GM23338 (cell line): ENCODE data around the gene MESD. TPM values are rescaled to one million over a fixed set of nuclear protein-coding genes. Genes with fewer than 3 reads are reported as not detected.

Experiments
- ATAC-seq: fragments of 200-7000 bp; cut with Tn5 transposase; 3 replicates; pipeline ENCODE4 v1.9.1; 2020
- DNase-seq: peaks from one replicate; pipeline ENCODE4 v3.0.0-alpha.2; 2015; ENCODE audit warnings: low spot score
- H2AFZ ChIP-seq: fragments of 200-600 bp; sonication (generic); 2 replicates; pipeline ENCODE4 v1.8.0; 2016; ENCODE audit warnings: antibody characterized with exemption, mild to moderate bottlenecking, moderate library complexity
- H3F3A ChIP-seq: fragments of 200-600 bp; sonication (generic); replicated peaks from 2 replicates; pipeline ENCODE4 v1.8.0; 2017; ENCODE audit warnings: antibody characterized with exemption, mixed run types, low read depth
- H3K27ac ChIP-seq: fragments of 200-600 bp; sonication (generic); 2 replicates; pipeline ENCODE4 v1.6.1; 2016; ENCODE audit warnings: low read depth
- H3K27me3 ChIP-seq: fragments of 200-600 bp; sonication (generic); 2 replicates; pipeline ENCODE4 v1.8.0; 2016; ENCODE audit warnings: mild to moderate bottlenecking, mixed run types, moderate library complexity; ENCODE audit not compliant: insufficient read depth
- H3K36me3 ChIP-seq: fragments of 200-600 bp; sonication (generic); 2 replicates; pipeline ENCODE4 v1.8.0; 2016; ENCODE audit warnings: mild to moderate bottlenecking; ENCODE audit not compliant: insufficient read depth
- H3K4me1 ChIP-seq: fragments of 200-600 bp; sonication (generic); 2 replicates; pipeline ENCODE4 v1.8.0; 2016; ENCODE audit warnings: mild to moderate bottlenecking, moderate library complexity; ENCODE audit not compliant: insufficient read depth
- H3K4me2 ChIP-seq: fragments of 200-600 bp; sonication (generic); 2 replicates; pipeline ENCODE4 v1.7.1; 2017; ENCODE audit warnings: mixed run types
- H3K4me3 ChIP-seq: fragments of 200-600 bp; sonication (generic); 2 replicates; pipeline ENCODE4 v1.6.1; 2016; ENCODE audit warnings: mixed run types
- H3K79me2 ChIP-seq: fragments of 200-600 bp; sonication (generic); replicated peaks from 2 replicates; pipeline ENCODE4 v1.8.0; 2017; ENCODE audit warnings: mild to moderate bottlenecking; ENCODE audit not compliant: insufficient read depth
- H3K9me2 ChIP-seq: fragments of 200-600 bp; sonication (generic); 2 replicates; pipeline ENCODE4 v1.8.0; 2017; ENCODE audit not compliant: insufficient read depth
- H4K20me1 ChIP-seq: fragments of 200-600 bp; sonication (generic); replicated peaks from 2 replicates; pipeline ENCODE4 v1.8.0; 2017; ENCODE audit warnings: mild to moderate bottlenecking; ENCODE audit not compliant: insufficient read depth
- H3K27ac Mint-ChIP-seq: 2 replicates; pipeline ENCODE4 v1.8.0; 2020; ENCODE audit warnings: inconsistent platforms, mild to moderate bottlenecking, moderate library complexity, mixed read lengths
- H3K27me3 Mint-ChIP-seq: 3 replicates; pipeline ENCODE4 v1.8.0; 2022; ENCODE audit warnings: low read depth, mild to moderate bottlenecking, moderate library complexity, mixed read lengths, inconsistent platforms; ENCODE audit not compliant: insufficient read depth, poor library complexity
- H3K36me3 Mint-ChIP-seq: 3 replicates; pipeline ENCODE4 v1.8.0; 2021; ENCODE audit warnings: low read depth, mild to moderate bottlenecking, inconsistent platforms, moderate library complexity, mixed read lengths
- H3K4me1 Mint-ChIP-seq: 3 replicates; pipeline ENCODE4 v1.8.0; 2020; ENCODE audit warnings: mild to moderate bottlenecking, inconsistent platforms, mixed read lengths
- H3K4me3 Mint-ChIP-seq: 3 replicates; pipeline ENCODE4 v1.8.0; 2021; ENCODE audit warnings: moderate library complexity, mild to moderate bottlenecking, inconsistent platforms, mixed read lengths
- H3K9me3 Mint-ChIP-seq: 3 replicates; pipeline ENCODE4 v1.8.0; 2020; ENCODE audit warnings: moderate library complexity, mild to moderate bottlenecking, inconsistent platforms, mixed read lengths
- EZH2 ChIP-seq: fragments of 200-600 bp; sonication (generic); IDR thresholded peaks from one replicate; pipeline ENCODE4 v1.8.0; 2017; ENCODE audit warnings: antibody characterized with exemption, mild to moderate bottlenecking, low read depth; ENCODE audit not compliant: unreplicated experiment
- EZH2phosphoT487 ChIP-seq: fragments of 200-600 bp; sonication (generic); IDR thresholded peaks from one replicate; pipeline ENCODE4 v1.8.1; 2018; ENCODE audit warnings: antibody characterized with exemption; ENCODE audit not compliant: unreplicated experiment
- JUNB ChIP-seq: IDR thresholded peaks from one replicate; pipeline ENCODE4 v1.6.1; 2016; ENCODE audit warnings: antibody characterized with exemption; ENCODE audit not compliant: unreplicated experiment
- NANOG ChIP-seq: IDR thresholded peaks from 2 replicates; pipeline ENCODE4 v1.6.1; 2016; ENCODE audit warnings: antibody characterized with exemption, borderline replicate concordance
- REST ChIP-seq: IDR thresholded peaks from one replicate; pipeline ENCODE4 v1.6.1; 2018; ENCODE audit warnings: antibody characterized with exemption; ENCODE audit not compliant: unreplicated experiment
- STAT1 ChIP-seq: IDR thresholded peaks from one replicate; pipeline ENCODE4 v1.6.1; 2016; ENCODE audit warnings: antibody characterized with exemption; ENCODE audit not compliant: unreplicated experiment
- ZNF114 ChIP-seq: fragments of 250-450 bp; sonication (Bioruptor Pico); IDR thresholded peaks from 2 replicates; pipeline ENCODE4 v1.5.0; 2020; ENCODE audit warnings: mild to moderate bottlenecking, moderate library complexity
- ZNF331 ChIP-seq: fragments of 250-450 bp; sonication (Bioruptor Pico); IDR thresholded peaks from 2 replicates; pipeline ENCODE4 v1.5.0; 2020; ENCODE audit warnings: low read depth, mild to moderate bottlenecking, moderate library complexity
- polyA plus RNA-seq: library from polyadenylated mRNA; unstranded; fragments of >200 nt; fragmentation: Nextera tagmentation; extraction: Ambion mirVana; gene quantifications from 2 replicates; pipeline ENCODE4 v1.2.1, GENCODE V29; 2016
- total RNA-seq: library from RNA; depleted of rRNA; stranded (reverse); fragments of >200 nt; shearing (Covaris generic); gene quantifications from 2 replicates; pipeline ENCODE4 v1.2.3, GENCODE V29; 2014
- TF ChIP-seq, protein P1 (sequence below), 2 experiments: fragments of 200-600 bp in 1 of 2; sonication (generic) in 1 of 2; conservative IDR thresholded peaks; 2 replicates each; pipeline versions ENCODE4 v1.5.1 to v1.6.1; 2016 to 2017; ENCODE audit warnings: antibody characterized with exemption in 2 of 2, low read depth in 2 of 2, mild to moderate bottlenecking in 2 of 2, moderate library complexity in 1 of 2
- TF ChIP-seq, protein P2 (sequence below): fragments of 250-450 bp; sonication (Bioruptor Pico); IDR thresholded peaks from 2 replicates; pipeline ENCODE4 v1.5.0; 2020; ENCODE audit warnings: mild to moderate bottlenecking, moderate library complexity
- TF ChIP-seq, protein P3 (sequence below): IDR thresholded peaks from 2 replicates; pipeline ENCODE4 v1.6.1; 2016; ENCODE audit warnings: antibody characterized with exemption

Gene MESD
- total and polyA plus RNA-seq, 2 experiments from 2014 or later, result 25.6 to 52.7 TPM

GRCh38 chr15:80998251-80998650 lies 8.6 kb upstream of the MESD start:
- Histone ChIP-seq H2AFZ (no peak overlapping the region), H3K27me3 (peaks cover 28% of the 10 kb centered on the region), H3K4me2 (no peak overlapping the region), H3K4me3 (no peak overlapping the region), H4K20me1 (no peaks in the 10 kb centered on the region), H3K9me2 (no peaks in the 10 kb centered on the region), H3K36me3 (no peaks in the 10 kb centered on the region), H3F3A (no peaks in the 10 kb centered on the region), H3K4me1 (peaks cover 12% of the 10 kb centered on the region), H3K27ac (no peak overlapping the region), H3K79me2 (peaks cover under 1% of the 10 kb centered on the region; the same call in 1 of the 2 replicates)
- Mint-ChIP-seq H3K9me3 (no peaks in the 10 kb centered on the region), H3K27ac (no peak overlapping the region), H3K27me3 (peaks cover 7% of the 10 kb centered on the region), H3K4me1 (peaks cover 11% of the 10 kb centered on the region), H3K4me3 (no peak overlapping the region), H3K36me3 (peaks cover 3% of the 10 kb centered on the region; the same call in 2 of the 3 replicates)
- ATAC-seq (no peak), DNase-seq (no peak)
- no peak for TF ChIP-seq EZH2
- TF ChIP-seq, protein P1, sequence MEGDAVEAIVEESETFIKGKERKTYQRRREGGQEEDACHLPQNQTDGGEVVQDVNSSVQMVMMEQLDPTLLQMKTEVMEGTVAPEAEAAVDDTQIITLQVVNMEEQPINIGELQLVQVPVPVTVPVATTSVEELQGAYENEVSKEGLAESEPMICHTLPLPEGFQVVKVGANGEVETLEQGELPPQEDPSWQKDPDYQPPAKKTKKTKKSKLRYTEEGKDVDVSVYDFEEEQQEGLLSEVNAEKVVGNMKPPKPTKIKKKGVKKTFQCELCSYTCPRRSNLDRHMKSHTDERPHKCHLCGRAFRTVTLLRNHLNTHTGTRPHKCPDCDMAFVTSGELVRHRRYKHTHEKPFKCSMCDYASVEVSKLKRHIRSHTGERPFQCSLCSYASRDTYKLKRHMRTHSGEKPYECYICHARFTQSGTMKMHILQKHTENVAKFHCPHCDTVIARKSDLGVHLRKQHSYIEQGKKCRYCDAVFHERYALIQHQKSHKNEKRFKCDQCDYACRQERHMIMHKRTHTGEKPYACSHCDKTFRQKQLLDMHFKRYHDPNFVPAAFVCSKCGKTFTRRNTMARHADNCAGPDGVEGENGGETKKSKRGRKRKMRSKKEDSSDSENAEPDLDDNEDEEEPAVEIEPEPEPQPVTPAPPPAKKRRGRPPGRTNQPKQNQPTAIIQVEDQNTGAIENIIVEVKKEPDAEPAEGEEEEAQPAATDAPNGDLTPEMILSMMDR (conservative IDR thresholded peaks at IDR 0.05; ENCODE audit: low read depth in 2 of 2), result no peak
- no peak for TF ChIP-seq NANOG
- TF ChIP-seq, protein P2, sequence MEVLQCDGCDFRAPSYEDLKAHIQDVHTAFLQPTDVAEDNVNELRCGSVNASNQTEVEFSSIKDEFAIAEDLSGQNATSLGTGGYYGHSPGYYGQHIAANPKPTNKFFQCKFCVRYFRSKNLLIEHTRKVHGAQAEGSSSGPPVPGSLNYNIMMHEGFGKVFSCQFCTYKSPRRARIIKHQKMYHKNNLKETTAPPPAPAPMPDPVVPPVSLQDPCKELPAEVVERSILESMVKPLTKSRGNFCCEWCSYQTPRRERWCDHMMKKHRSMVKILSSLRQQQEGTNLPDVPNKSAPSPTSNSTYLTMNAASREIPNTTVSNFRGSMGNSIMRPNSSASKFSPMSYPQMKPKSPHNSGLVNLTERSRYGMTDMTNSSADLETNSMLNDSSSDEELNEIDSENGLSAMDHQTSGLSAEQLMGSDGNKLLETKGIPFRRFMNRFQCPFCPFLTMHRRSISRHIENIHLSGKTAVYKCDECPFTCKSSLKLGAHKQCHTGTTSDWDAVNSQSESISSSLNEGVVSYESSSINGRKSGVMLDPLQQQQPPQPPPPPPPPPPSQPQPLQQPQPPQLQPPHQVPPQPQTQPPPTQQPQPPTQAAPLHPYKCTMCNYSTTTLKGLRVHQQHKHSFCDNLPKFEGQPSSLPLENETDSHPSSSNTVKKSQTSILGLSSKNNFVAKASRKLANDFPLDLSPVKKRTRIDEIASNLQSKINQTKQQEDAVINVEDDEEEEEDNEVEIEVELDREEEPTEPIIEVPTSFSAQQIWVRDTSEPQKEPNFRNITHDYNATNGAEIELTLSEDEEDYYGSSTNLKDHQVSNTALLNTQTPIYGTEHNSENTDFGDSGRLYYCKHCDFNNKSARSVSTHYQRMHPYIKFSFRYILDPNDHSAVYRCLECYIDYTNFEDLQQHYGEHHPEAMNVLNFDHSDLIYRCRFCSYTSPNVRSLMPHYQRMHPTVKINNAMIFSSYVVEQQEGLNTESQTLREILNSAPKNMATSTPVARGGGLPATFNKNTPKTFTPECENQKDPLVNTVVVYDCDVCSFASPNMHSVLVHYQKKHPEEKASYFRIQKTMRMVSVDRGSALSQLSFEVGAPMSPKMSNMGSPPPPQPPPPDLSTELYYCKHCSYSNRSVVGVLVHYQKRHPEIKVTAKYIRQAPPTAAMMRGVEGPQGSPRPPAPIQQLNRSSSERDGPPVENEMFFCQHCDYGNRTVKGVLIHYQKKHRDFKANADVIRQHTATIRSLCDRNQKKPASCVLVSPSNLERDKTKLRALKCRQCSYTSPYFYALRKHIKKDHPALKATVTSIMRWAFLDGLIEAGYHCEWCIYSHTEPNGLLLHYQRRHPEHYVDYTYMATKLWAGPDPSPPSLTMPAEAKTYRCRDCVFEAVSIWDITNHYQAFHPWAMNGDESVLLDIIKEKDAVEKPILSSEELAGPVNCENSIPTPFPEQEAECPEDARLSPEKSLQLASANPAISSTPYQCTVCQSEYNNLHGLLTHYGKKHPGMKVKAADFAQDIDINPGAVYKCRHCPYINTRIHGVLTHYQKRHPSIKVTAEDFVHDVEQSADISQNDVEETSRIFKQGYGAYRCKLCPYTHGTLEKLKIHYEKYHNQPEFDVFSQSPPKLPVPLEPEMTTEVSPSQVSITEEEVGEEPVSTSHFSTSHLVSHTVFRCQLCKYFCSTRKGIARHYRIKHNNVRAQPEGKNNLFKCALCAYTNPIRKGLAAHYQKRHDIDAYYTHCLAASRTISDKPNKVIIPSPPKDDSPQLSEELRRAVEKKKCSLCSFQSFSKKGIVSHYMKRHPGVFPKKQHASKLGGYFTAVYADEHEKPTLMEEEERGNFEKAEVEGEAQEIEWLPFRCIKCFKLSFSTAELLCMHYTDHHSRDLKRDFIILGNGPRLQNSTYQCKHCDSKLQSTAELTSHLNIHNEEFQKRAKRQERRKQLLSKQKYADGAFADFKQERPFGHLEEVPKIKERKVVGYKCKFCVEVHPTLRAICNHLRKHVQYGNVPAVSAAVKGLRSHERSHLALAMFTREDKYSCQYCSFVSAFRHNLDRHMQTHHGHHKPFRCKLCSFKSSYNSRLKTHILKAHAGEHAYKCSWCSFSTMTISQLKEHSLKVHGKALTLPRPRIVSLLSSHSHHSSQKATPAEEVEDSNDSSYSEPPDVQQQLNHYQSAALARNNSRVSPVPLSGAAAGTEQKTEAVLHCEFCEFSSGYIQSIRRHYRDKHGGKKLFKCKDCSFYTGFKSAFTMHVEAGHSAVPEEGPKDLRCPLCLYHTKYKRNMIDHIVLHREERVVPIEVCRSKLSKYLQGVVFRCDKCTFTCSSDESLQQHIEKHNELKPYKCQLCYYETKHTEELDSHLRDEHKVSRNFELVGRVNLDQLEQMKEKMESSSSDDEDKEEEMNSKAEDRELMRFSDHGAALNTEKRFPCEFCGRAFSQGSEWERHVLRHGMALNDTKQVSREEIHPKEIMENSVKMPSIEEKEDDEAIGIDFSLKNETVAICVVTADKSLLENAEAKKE (CRISPR knock-in tag), result no peak
- no peak for TF ChIP-seq STAT1
- TF ChIP-seq ZNF114 (CRISPR knock-in tag), result no peak
- no peak for TF ChIP-seq EZH2phosphoT487
- TF ChIP-seq, protein P3, sequence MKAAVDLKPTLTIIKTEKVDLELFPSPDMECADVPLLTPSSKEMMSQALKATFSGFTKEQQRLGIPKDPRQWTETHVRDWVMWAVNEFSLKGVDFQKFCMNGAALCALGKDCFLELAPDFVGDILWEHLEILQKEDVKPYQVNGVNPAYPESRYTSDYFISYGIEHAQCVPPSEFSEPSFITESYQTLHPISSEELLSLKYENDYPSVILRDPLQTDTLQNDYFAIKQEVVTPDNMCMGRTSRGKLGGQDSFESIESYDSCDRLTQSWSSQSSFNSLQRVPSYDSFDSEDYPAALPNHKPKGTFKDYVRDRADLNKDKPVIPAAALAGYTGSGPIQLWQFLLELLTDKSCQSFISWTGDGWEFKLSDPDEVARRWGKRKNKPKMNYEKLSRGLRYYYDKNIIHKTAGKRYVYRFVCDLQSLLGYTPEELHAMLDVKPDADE, result no peak
- no peak for TF ChIP-seq ZNF331 (CRISPR knock-in tag)
- no peak for TF ChIP-seq REST
- TF ChIP-seq JUNB, result no peak
